Fibroblast of skin of right biceps (primary cell): ENCODE data around the gene PSMB4.
"Not testable (repeated sequence)": the region's sequence is repeated elsewhere in the genome, so short reads cannot be mapped to it uniquely, and the experiment has no call there.

Experiments
- DNase-seq: peaks from one replicate; pipeline ENCODE4 v3.0.0-alpha.2; 2013

PSMB4 gene

GRCh38 chr1:151399324-151400171 is at the start of gene PSMB4:
Gene PSMB4 (plus strand): TSS chr1:151399573. CDS start chr1:151399588, 15 bp downstream.
- DNase-seq: peak; percentile 93

- DNase-seq: not testable (repeated sequence)
These were observed 49.0 kb upstream of the PSMB4 start for GRCh38 chr1:151350323-151350722.

- DNase-seq: peak; percentile 26
These were observed 47.2 kb upstream of the PSMB4 start for GRCh38 chr1:151352021-151352718.

GRCh38 chr1:151356696-151357095 is 42.7 kb upstream of the PSMB4 start:
- no peak for DNase-seq

- DNase-seq: no peak
These were observed 37.5 kb upstream of the PSMB4 start for GRCh38 chr1:151361883-151362282.

- no peak for DNase-seq
These were observed 36.8 kb upstream of the PSMB4 start for GRCh38 chr1:151362308-151363155.

- no peak for DNase-seq
These were observed 34.4 kb upstream of the PSMB4 start for GRCh38 chr1:151364996-151365395.

- DNase-seq: no peak
These were observed 31.5 kb upstream of the PSMB4 start for GRCh38 chr1:151367658-151368392.

GRCh38 chr1:151368393-151369301 is 30.7 kb upstream of the PSMB4 start:
- DNase-seq: no peak

- no peak for DNase-seq
These were observed 30.1 kb upstream of the PSMB4 start for GRCh38 chr1:151369302-151369610.

- DNase-seq: no peak
These were observed 29.7 kb upstream of the PSMB4 start for GRCh38 chr1:151369621-151370048.

- peak; percentile 6 for DNase-seq
These were observed 29.0 kb upstream of the PSMB4 start for GRCh38 chr1:151370211-151370911.

- peak; percentile 36 for DNase-seq
These were observed 27.9 kb upstream of the PSMB4 start for GRCh38 chr1:151371370-151372057.

- peak; percentile 57 for DNase-seq
These were observed 27.1 kb upstream of the PSMB4 start, which contains the start of gene SELENBP1 for GRCh38 chr1:151372058-151372934. Gene SELENBP1 (minus strand): TSS chr1:151372705. CDS start chr1:151372641, 64 bp downstream.

- DNase-seq: no peak
These were observed 26.2 kb upstream of the PSMB4 start for GRCh38 chr1:151373196-151373595.

GRCh38 chr1:151377150-151377884 is 22.1 kb upstream of the PSMB4 start:
- no peak for DNase-seq

GRCh38 chr1:151384584-151384983 is 14.8 kb upstream of the PSMB4 start:
- no peak for DNase-seq

GRCh38 chr1:151386002-151386401 is 13.4 kb upstream of the PSMB4 start:
- no peak for DNase-seq
